ENCODE data around the gene MS4A6A.

MS4A6A gene

GRCh38 chr11:60128376-60128775 is 54.5 kb downstream of the MS4A6A start:
- no peak for DNase-seq (ENCODE audit: low read depth)
- no peak overlapping the region for H3K4me3 ChIP-seq (ENCODE audit: low read depth, low read length)
- TF ChIP-seq, protein P1, sequence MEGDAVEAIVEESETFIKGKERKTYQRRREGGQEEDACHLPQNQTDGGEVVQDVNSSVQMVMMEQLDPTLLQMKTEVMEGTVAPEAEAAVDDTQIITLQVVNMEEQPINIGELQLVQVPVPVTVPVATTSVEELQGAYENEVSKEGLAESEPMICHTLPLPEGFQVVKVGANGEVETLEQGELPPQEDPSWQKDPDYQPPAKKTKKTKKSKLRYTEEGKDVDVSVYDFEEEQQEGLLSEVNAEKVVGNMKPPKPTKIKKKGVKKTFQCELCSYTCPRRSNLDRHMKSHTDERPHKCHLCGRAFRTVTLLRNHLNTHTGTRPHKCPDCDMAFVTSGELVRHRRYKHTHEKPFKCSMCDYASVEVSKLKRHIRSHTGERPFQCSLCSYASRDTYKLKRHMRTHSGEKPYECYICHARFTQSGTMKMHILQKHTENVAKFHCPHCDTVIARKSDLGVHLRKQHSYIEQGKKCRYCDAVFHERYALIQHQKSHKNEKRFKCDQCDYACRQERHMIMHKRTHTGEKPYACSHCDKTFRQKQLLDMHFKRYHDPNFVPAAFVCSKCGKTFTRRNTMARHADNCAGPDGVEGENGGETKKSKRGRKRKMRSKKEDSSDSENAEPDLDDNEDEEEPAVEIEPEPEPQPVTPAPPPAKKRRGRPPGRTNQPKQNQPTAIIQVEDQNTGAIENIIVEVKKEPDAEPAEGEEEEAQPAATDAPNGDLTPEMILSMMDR (IDR thresholded peaks at IDR 0.05; ENCODE audit: low read depth, low read length, missing control alignments): no peak

- TF ChIP-seq, protein P1 (IDR thresholded peaks at IDR 0.05; ENCODE audit: low read depth, low read length, missing control alignments): no peak
- no peak for DNase-seq (ENCODE audit: low read depth)
- H3K4me3 ChIP-seq (ENCODE audit: low read depth, low read length): no peak overlapping the region
Measured at GRCh38 chr11:60127311-60127811, 55.5 kb downstream of the MS4A6A start.

GRCh38 chr11:60125956-60126585 is 56.8 kb downstream of the MS4A6A start:
- no peak for DNase-seq (ENCODE audit: low read depth)
- TF ChIP-seq, protein P1 (IDR thresholded peaks at IDR 0.05; ENCODE audit: low read depth, low read length, missing control alignments): no peak
- no peak overlapping the region for H3K4me3 ChIP-seq (ENCODE audit: low read depth, low read length)

DNA sequence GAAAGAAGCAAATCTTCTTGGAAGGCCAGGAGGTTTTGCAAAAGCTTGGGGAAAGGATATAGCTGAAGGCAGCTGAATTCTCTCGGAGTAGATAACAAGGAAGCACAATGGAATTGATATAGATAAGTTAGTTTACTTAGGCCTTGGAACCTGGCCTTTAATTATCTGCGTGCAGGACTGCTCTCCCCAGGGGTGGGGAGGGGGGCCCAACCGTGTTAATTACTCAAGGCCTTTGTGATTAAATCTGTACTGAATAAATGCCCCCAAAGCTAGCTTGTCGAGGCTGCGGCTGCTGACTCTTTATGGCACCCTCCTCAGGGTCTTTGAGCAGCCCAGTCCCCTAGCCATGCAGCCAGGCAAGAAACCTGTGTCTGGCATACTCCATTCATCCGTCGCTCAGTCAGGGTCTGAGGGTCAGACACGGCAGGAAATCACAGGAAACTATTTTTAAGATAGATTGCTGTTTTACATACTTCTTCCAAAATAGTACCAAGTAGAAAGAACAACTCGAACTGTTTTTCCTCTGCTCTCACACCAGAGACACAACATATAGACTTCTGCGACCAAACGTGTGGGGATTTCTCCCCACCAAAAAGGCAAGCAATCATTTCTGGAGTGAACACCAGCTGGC is 58.0 kb downstream of the MS4A6A start:
- DNase-seq (ENCODE audit: low read depth): no peak

More for the DNA sequence above, 58.0 kb downstream of the MS4A6A start:
- TF ChIP-seq, protein P1 (IDR thresholded peaks at IDR 0.05; ENCODE audit: low read depth, low read length, missing control alignments): no peak
- no peak overlapping the region for H3K4me3 ChIP-seq (ENCODE audit: low read depth, low read length)
